BE2C (cell line): ENCODE measurements around the gene SOWAHB.

Experiments
- DNase-seq: peaks from one replicate; pipeline ENCODE4 v3.0.0-alpha.2; 2020
- H3K27me3 ChIP-seq: fragments of 250-450 bp; sonication (Bioruptor Pico); 2 replicates; pipeline ENCODE4 v1.5.1; 2020; ENCODE audit warnings: mild to moderate bottlenecking
- H3K36me3 ChIP-seq: fragments of 250-450 bp; sonication (Bioruptor Pico); 2 replicates; pipeline ENCODE4 v1.5.1; 2020; ENCODE audit warnings: mild to moderate bottlenecking
- H3K4me1 ChIP-seq: fragments of 250-450 bp; sonication (Bioruptor Pico); 2 replicates; pipeline ENCODE4 v1.5.1; 2020
- H3K4me3 ChIP-seq: 2 replicates; pipeline ENCODE4 v1.5.1; 2011; ENCODE audit warnings: low read depth, low read length
- H3K9me3 ChIP-seq: fragments of 250-450 bp; sonication (Bioruptor Pico); 2 replicates; pipeline ENCODE4 v1.5.1; 2020
- TF ChIP-seq, protein P1 (sequence below): IDR thresholded peaks from 2 replicates; pipeline ENCODE4 v1.5.1; 2012; ENCODE audit warnings: mild to moderate bottlenecking, low read depth, low read length

SOWAHB gene

DNA sequence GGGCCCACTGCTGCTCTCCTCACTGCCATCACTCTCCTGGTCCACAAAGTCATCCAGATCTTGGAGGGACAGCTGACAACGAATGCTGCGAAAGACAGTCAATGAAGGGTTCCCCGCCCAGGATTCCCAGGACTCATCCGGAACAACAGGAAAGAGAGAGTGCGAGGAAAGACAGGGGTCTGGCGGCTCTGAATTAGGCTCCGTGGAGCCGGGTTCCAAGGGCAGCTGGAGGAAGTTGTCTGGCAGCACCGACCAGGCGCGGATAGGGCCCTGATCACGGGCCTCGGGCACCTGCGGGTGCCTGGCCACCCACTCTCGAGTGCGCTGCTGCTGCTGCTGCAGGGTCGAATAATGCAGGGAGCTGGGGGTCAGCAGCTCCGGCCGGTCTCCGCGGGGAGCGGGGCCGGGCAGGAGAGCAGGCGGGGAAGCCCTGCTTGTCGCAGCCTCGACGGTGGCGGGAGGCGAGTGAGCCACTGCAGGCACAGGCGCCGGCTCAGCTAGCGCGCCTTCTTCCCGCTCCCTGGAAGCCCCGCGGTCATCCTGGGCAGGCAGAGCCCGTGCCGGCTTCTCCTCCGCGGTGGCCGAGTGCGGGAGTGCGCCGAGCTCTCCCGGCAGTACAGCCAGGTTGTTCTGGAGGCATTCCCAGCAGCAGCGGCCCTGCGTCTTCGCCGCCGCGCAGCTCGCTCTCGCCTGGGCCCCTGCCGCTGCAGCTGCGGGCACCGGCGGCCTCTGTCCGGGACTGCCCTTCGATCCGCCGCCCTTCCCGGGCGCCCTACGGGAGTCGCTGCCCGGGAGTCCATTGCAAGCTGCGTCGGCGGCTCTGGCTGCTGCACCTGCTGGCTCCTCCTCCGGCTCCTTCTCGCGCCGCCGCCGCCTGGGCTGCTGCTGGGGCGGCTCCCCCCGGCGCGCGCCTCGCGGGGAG is 1.1 kb downstream of the SOWAHB start:
- Histone ChIP-seq H3K4me1 (no peaks in the 10 kb centered on the region), H3K36me3 (no peaks in the 10 kb centered on the region), H3K4me3 (no peak overlapping the region), H3K9me3 (no peaks in the 10 kb centered on the region), H3K27me3 (peaks cover 83% of the 10 kb centered on the region)
- DNase-seq = peak; percentile 35
- TF ChIP-seq, protein P1, sequence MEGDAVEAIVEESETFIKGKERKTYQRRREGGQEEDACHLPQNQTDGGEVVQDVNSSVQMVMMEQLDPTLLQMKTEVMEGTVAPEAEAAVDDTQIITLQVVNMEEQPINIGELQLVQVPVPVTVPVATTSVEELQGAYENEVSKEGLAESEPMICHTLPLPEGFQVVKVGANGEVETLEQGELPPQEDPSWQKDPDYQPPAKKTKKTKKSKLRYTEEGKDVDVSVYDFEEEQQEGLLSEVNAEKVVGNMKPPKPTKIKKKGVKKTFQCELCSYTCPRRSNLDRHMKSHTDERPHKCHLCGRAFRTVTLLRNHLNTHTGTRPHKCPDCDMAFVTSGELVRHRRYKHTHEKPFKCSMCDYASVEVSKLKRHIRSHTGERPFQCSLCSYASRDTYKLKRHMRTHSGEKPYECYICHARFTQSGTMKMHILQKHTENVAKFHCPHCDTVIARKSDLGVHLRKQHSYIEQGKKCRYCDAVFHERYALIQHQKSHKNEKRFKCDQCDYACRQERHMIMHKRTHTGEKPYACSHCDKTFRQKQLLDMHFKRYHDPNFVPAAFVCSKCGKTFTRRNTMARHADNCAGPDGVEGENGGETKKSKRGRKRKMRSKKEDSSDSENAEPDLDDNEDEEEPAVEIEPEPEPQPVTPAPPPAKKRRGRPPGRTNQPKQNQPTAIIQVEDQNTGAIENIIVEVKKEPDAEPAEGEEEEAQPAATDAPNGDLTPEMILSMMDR = no peak

DNA sequence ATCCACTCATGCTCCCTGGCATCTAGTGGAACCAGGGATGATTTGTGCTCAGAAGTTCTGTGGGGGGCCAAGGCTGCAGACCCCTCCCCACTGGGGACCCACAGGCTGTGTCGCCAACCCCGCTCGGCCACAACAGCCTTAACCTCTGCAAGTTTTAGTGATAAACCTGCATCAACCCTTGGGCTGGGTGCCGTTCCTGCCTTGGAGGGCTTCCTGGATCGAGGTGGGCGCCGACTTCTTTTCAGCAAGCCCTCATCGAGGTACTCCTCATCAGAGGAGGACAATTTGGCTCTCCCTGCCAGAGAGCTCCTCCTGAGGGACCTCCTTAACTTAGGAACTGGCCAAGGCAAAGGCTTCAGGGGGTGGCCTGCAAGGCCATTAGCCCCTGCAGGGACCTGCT is 1.9 kb downstream of the SOWAHB start:
- Histone ChIP-seq H3K36me3 (no peaks in the 10 kb centered on the region), H3K4me3 (no peak overlapping the region), H3K4me1 (no peaks in the 10 kb centered on the region), H3K27me3 (peaks cover 75% of the 10 kb centered on the region), H3K9me3 (no peaks in the 10 kb centered on the region)
- DNase-seq = no peak
- TF ChIP-seq, protein P1 = no peak

DNA sequence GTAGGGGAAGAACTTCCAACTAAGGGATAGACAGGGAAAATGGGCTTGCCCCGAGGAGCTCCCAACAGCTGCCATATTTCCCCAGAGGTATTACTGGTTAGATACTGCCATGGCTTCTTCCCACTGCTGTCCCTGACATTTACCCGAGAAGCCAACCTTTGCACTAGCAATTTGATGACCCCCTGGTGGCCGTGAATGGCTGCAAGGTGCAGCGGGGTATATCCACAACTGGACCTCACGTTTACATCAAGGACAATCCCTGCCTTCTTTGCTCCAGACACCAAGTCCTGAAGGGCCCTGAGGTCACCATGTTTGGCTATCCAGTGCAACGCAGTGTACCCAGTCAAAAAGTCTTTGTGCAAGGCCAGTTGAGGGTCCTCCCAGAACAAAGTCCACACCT is 2.3 kb downstream of the SOWAHB start:
- H3K27me3 ChIP-seq = peaks cover 73% of the 10 kb centered on the region
- TF ChIP-seq, protein P1 = no peak
- DNase-seq = no peak
- no peaks in the 10 kb centered on the region for H3K36me3 ChIP-seq
- H3K4me3 ChIP-seq = no peak overlapping the region
- H3K9me3 ChIP-seq = no peaks in the 10 kb centered on the region
- H3K4me1 ChIP-seq = no peaks in the 10 kb centered on the region

DNA sequence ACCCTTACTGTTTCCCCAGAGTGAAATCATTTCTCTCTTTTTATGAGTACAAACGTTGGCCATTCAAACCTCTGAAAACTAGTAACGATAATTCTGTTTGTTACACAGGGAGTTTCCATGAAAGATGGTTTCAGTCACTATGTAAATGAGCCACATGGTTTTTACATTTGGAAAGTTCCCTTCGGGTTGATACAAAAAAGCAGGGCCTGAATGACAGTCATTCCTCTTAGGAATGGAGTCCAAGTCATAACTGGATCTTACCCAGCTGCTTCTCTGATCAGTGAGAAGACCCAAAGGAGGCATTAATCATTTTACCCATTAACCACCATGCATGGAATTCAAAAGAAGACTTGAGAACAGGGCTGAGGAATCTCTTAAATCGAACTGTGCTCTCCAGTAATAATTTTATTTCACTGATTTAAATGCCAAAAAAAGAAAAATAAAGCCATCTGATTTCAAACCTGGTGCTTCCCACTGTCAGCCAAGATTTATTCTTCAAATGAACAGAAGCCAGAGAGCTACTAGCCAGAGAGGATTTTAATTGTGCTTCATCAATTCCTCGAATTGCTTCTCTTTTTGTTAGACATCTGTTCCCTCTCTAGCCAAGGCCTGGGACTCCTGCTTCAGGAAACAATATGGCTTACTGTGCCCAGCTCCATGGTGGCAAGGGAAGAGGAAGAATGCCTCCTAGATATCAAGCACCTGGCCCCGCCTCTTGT is 3.2 kb downstream of the SOWAHB start:
- H3K4me3 ChIP-seq = no peak overlapping the region
- no peak for DNase-seq
- no peaks in the 10 kb centered on the region for H3K36me3 ChIP-seq
- TF ChIP-seq, protein P1 = no peak
- no peaks in the 10 kb centered on the region for H3K4me1 ChIP-seq
- H3K9me3 ChIP-seq = no peaks in the 10 kb centered on the region
- peaks cover 71% of the 10 kb centered on the region for H3K27me3 ChIP-seq

GRCh38 chr4:76892601-76893000 is 5.3 kb downstream of the SOWAHB start:
- no peak overlapping the region for H3K4me3 ChIP-seq
- DNase-seq = no peak
- H3K27me3 ChIP-seq = peaks cover 50% of the 10 kb centered on the region
- H3K36me3 ChIP-seq = no peaks in the 10 kb centered on the region
- no peaks in the 10 kb centered on the region for H3K9me3 ChIP-seq
- TF ChIP-seq, protein P1 = no peak
- no peaks in the 10 kb centered on the region for H3K4me1 ChIP-seq

DNA sequence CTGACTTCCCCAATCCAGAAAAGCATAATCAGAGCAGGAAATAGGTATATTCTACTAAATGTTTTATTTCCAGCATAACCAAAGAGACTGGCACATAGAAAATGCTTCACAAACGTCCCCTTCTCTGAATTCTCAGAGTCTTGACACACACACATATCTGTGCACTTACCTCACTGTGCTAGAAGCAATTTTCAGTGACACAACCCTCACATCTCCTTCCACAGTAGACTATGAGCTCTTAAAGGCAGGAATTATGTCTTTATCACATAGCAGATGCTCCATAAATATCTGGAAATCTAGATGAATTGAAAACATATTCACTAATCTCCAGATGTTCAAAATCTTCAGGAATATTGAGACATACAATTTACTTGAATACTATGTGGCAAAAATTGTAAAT is 5.9 kb downstream of the SOWAHB start:
- H3K27me3 ChIP-seq = peaks cover 44% of the 10 kb centered on the region
- H3K4me3 ChIP-seq = no peak overlapping the region
- TF ChIP-seq, protein P1 = no peak
- H3K9me3 ChIP-seq = no peaks in the 10 kb centered on the region
- no peak for DNase-seq
- H3K36me3 ChIP-seq = no peaks in the 10 kb centered on the region
- H3K4me1 ChIP-seq = no peaks in the 10 kb centered on the region
